ENCODE measurements around the gene SLC47A1.

DNA sequence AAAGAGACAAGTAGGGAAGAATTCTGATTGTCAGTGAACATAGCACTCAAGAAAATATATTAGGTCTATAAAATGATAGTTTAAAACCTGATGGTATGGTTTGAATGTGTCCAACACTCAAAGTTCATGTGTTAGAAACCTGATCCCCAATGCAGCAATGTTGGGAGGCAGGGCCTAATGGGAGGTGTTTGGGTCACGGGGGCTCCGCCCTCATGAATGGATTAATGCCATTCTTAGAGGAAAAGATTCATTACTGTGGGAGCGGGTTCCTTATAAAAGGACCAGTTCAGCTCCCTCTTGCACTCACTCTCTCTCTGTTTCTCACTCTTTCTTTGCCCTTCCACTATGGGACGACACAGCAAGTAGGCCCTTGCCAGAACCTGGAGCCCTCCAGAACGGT lies 41.5 kb upstream of the SLC47A1 start:
- TF ChIP-seq, protein P1, sequence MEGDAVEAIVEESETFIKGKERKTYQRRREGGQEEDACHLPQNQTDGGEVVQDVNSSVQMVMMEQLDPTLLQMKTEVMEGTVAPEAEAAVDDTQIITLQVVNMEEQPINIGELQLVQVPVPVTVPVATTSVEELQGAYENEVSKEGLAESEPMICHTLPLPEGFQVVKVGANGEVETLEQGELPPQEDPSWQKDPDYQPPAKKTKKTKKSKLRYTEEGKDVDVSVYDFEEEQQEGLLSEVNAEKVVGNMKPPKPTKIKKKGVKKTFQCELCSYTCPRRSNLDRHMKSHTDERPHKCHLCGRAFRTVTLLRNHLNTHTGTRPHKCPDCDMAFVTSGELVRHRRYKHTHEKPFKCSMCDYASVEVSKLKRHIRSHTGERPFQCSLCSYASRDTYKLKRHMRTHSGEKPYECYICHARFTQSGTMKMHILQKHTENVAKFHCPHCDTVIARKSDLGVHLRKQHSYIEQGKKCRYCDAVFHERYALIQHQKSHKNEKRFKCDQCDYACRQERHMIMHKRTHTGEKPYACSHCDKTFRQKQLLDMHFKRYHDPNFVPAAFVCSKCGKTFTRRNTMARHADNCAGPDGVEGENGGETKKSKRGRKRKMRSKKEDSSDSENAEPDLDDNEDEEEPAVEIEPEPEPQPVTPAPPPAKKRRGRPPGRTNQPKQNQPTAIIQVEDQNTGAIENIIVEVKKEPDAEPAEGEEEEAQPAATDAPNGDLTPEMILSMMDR (IDR thresholded peaks at IDR 0.05 in 2 of 3, conservative IDR thresholded peaks at IDR 0.05 in 1 of 3; ENCODE audit: insufficient read depth in 2 of 3, low read depth in 1 of 3, low read length in 3 of 3) = no peak
- no peak for TF ChIP-seq OTX1 (CRISPR knock-in tag; IDR thresholded peaks at IDR 0.05)

Measured in K562 (cell line).